H1 (cell line): ENCODE results near the gene SPAG16. TPM values are rescaled to one million over a fixed set of nuclear protein-coding genes. Genes with fewer than 3 reads are reported as not detected.

Experiments
- CHD1 ChIP-seq: IDR thresholded peaks from 2 replicates; pipeline ENCODE4 v1.6.1; 2012; ENCODE audit warnings: low read depth, low read length, improper control_type of control experiment
- CTBP2 ChIP-seq: IDR thresholded peaks from 2 replicates; pipeline ENCODE4 v1.7.0; 2011; ENCODE audit warnings: borderline replicate concordance, mild to moderate bottlenecking, moderate library complexity, mixed read lengths, low read length; ENCODE audit not compliant: insufficient read depth, insufficient read length
- EP300 ChIP-seq, 2 experiments: IDR thresholded peaks; 1 replicate in 1 of 2; 2 replicates in 1 of 2; pipeline ENCODE4 v1.6.1; 2011 to 2012; ENCODE audit warnings: low read depth in 2 of 2, low read length in 2 of 2, mild to moderate bottlenecking in 2 of 2, borderline replicate concordance in 1 of 2, inconsistent platforms in 1 of 2, moderate library complexity in 1 of 2
- EZH2 ChIP-seq: fragments of 200-600 bp; sonication (generic); IDR thresholded peaks from 2 replicates; pipeline ENCODE4 v1.7.1; 2012; ENCODE audit warnings: low read depth, mild to moderate bottlenecking, moderate library complexity, low read length, inconsistent platforms; ENCODE audit not compliant: severe bottlenecking
- MAFK ChIP-seq: IDR thresholded peaks from 2 replicates; pipeline ENCODE4 v1.6.1; 2012; ENCODE audit warnings: low read depth, mild to moderate bottlenecking, improper control_type of control experiment, low read length
- MAX ChIP-seq: IDR thresholded peaks from 2 replicates; pipeline ENCODE4 v1.6.1; 2012; ENCODE audit warnings: inconsistent platforms
- polyA plus RNA-seq, 7 experiments: library from polyadenylated mRNA; depleted of rRNA in 3 of 7; stranded (reverse) in 5 of 7; unstranded in 2 of 7; fragments of >200 nt in 5 of 7; fragments of 200-250 nt in 2 of 7; gene quantifications; 1 replicate in 5 of 7; 2 replicates in 1 of 7; 4 replicates in 1 of 7; pipeline versions ENCODE4 v1.2.1 to v1.2.3, GENCODE V29; 2011 to 2013; ENCODE audit warnings: missing spikeins in 2 of 7, mixed read lengths in 2 of 7
- total RNA-seq: library from RNA; stranded (reverse); fragmentation: NEBNext Ultra II Directional; extraction: Animal tissue kit (Norgen Biotek cat#: 25700); gene quantifications from 2 replicates; pipeline ENCODE4 v1.2.1, GENCODE V29; 2021
- TF ChIP-seq, protein P1 (sequence below): IDR thresholded peaks from 2 replicates; pipeline ENCODE4 v1.6.1; 2011; ENCODE audit warnings: low read length, improper control_type of control experiment

Gene SPAG16
- total and polyA plus RNA-seq, 2 of the 8 experiments (the other 6 are each of a cell fraction or from before 2014, with no cell fraction given): 6.0 to 14.9 TPM

GRCh38 chr2:213679894-213680293 is 395.6 kb downstream of the SPAG16 start (continued):
- TF ChIP-seq, protein P1, sequence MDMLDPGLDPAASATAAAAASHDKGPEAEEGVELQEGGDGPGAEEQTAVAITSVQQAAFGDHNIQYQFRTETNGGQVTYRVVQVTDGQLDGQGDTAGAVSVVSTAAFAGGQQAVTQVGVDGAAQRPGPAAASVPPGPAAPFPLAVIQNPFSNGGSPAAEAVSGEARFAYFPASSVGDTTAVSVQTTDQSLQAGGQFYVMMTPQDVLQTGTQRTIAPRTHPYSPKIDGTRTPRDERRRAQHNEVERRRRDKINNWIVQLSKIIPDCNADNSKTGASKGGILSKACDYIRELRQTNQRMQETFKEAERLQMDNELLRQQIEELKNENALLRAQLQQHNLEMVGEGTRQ: no peak
- TF ChIP-seq MAFK: no peak
- no peak for TF ChIP-seq CHD1
- no peak for TF ChIP-seq MAX
- no peak for TF ChIP-seq EP300 (IDR thresholded peaks at IDR 0.05; ENCODE audit: borderline replicate concordance in 1 of 2, low read depth in 2 of 2, low read length in 2 of 2)
- TF ChIP-seq EZH2: no peak
- no peak for TF ChIP-seq CTBP2
